MG63 (cell line): Measurements from ENCODE around the gene LMLN. TPM values are rescaled to one million over a fixed set of nuclear protein-coding genes. Genes with fewer than 3 reads are reported as not detected.
A peak's percentile ranks its signal among the peaks of the same experiment; 100 is the strongest.
"Not testable (repeated sequence)": the region's sequence is repeated elsewhere in the genome, so short reads cannot be mapped to it uniquely, and the experiment has no call there.

ENCODE experiments used
- DNase-seq: peaks from one replicate; pipeline ENCODE4 v3.0.0-alpha.2; 2020
- H3K27me3 ChIP-seq: fragments of 250-450 bp; sonication (Bioruptor Pico); 2 replicates; pipeline ENCODE4 v1.5.1; 2020; ENCODE audit warnings: mild to moderate bottlenecking, moderate library complexity
- H3K36me3 ChIP-seq: fragments of 250-450 bp; sonication (Bioruptor Pico); 2 replicates; pipeline ENCODE4 v1.5.1; 2020; ENCODE audit warnings: mild to moderate bottlenecking, moderate library complexity
- H3K4me3 ChIP-seq: fragments of 250-450 bp; sonication (Bioruptor Pico); 2 replicates; pipeline ENCODE4 v1.5.1; 2020; ENCODE audit warnings: mild to moderate bottlenecking, moderate library complexity
- H3K9me3 ChIP-seq: fragments of 250-450 bp; sonication (Bioruptor Pico); 2 replicates; pipeline ENCODE4 v1.5.1; 2020; ENCODE audit warnings: mild to moderate bottlenecking, moderate library complexity
- total RNA-seq: library from RNA; depleted of rRNA; stranded (reverse); fragments of >200 nt; shearing (Covaris generic); gene quantifications from 2 replicates; pipeline ENCODE4 v1.2.3, GENCODE V29; 2014; ENCODE audit warnings: low replicate concordance

Gene LMLN
- total RNA-seq, 1 experiment from 2014 or later, result 3.5 TPM

DNA sequence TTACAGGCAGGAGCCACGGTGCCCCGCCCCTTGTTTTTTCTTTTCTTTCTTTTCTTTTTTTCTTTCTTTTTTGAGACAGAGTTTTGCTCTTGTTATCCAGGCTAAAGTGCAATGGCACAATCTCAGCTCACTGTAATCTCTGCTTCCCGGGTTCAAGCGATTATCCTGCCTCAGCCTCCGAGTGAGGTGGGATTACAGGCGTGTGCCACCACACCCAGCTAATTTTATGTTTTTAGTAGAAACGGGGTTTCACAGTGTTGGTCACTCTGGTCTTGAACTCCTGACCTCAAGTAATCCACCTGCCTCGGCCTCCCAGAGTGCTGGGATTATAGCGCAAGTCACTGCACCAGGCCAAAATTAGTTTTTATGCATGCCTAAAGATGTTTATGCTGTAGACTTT is 7.6 kb upstream of the LMLN start:
- DNase-seq, result no peak
- Histone ChIP-seq H3K9me3 (peaks cover 2% of the 10 kb centered on the region; the same call in 1 of the 2 replicates), H3K27me3 (no peaks in the 10 kb centered on the region), H3K4me3 (peak overlapping the region; percentile 100), H3K36me3 (peaks cover 68% of the 10 kb centered on the region)

DNA sequence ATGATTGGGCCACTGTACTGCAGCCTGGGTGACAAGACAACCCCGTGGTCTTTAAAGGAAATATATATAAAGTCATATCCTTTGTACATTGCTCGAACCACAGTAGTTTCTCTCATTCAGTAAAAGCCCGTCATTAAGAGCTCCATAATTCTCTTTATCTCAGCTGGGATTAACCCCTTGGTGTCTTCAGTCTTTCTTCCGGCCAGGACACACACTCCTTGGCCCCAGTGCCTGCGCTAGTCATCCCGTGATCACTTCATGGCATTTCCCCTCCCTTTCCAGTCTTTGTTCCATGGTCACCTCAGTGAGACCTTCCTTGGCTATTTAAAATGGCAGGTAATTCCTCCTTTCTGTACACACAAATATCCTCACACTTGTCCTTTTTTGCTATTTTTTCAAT is 6.7 kb upstream of the LMLN start:
- Histone ChIP-seq H3K36me3 (peaks cover 68% of the 10 kb centered on the region), H3K27me3 (no peaks in the 10 kb centered on the region), H3K4me3 (peak overlapping the region; percentile 100; the same call in 1 of the 2 replicates)

DNA sequence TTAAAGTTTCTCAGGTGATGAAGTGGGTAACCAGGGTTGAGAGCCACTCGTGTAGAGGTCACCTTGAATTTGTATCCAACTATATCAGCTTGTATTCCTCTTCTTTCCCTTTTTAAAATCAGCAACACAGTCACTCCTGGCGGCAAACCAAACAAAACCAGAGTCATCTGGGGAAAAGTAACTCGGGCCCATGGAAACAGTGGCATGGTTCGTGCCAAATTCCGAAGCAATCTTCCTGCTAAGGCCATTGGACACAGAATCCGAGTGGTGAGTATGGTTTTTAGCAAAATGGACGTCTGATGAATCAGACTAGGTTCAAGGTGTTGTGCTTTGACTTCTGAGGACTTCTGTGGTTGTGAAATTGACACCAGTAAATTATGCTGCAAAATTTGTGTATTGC is 6.1 kb upstream of the LMLN start:
- peak; percentile 44 for DNase-seq
- peak overlapping the region; percentile 9; the same call in 1 of the 2 replicates for H3K4me3 ChIP-seq
- peaks cover 2% of the 10 kb centered on the region; the same call in 1 of the 2 replicates for H3K9me3 ChIP-seq
- H3K36me3 ChIP-seq, result peaks cover 68% of the 10 kb centered on the region
- H3K27me3 ChIP-seq, result no peaks in the 10 kb centered on the region

More for the DNA sequence above, 6.7 kb upstream of the LMLN start:
- no peak for DNase-seq
- H3K9me3 ChIP-seq, result peaks cover 2% of the 10 kb centered on the region; the same call in 1 of the 2 replicates

DNA sequence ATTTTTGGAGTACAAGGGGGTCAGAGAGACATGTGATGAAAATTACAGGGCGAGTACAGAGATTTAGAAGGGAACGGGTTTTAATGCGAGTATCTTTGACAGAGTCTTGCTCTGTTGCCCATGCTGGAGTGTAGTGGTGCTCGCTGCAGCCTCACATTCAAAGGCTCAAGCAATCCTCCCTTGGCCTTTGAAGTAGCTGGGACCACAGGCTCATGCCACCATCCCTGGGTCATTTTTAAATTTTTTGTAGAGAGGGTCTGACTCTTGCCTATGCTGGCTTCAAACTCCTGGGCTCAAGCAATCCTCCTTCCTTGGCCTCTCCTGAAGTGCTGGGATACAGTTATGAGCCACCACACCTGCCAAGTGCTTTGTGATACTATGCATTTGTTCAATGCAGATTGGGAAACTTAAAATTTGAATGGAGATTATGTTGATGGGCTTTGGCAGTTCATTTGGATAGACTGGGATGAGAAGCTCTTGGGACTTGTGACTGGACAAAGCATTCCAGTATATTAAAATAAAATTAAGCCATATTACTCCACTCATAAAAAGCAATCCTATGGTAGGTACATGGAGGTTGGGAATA is 4.0 kb upstream of the LMLN start:
- no peaks in the 10 kb centered on the region for H3K9me3 ChIP-seq
- H3K27me3 ChIP-seq, result no peaks in the 10 kb centered on the region
- no peak for DNase-seq
- peaks cover 60% of the 10 kb centered on the region for H3K36me3 ChIP-seq
- no peak overlapping the region for H3K4me3 ChIP-seq

DNA sequence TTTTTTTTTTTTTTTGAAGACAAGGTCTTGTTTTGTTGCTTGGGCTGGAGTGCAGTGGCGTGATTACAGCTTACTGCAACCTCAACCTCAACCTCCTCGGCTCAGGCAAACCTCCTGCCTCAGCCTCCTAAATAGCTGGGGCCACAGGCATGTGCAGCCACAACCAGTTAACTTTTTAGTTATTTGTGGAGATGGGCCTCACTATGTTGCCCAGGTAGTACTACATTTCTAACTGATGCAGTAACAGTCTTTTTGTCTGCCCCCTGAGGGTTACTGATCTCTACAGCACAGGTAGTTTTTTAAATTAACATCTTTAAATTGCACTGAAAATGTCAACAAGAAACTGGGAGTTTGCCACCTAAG is 3.4 kb upstream of the LMLN start:
- Histone ChIP-seq H3K27me3 (no peaks in the 10 kb centered on the region), H3K9me3 (no peaks in the 10 kb centered on the region), H3K36me3 (peaks cover 54% of the 10 kb centered on the region), H3K4me3 (no peak overlapping the region)
- DNase-seq, result no peak

DNA sequence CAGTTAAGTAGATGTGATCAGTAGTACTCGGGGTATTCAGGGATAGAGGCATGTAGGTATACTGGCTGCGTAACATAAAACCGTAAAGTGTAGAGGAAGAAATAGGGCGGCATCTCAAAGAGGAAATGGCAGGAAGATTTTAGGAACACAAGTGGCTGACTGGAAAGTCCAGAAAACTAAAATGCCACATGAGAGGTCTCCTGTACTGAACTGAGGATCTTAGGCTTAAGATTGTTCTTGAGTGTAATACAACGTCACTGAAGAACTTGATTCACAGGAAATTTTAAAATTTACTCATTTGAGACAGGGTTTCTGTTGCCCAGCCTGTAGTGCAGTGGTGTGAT is 2.3 kb upstream of the LMLN start:
- no peak for DNase-seq
- no peak overlapping the region for H3K4me3 ChIP-seq
- peaks cover 42% of the 10 kb centered on the region for H3K36me3 ChIP-seq
- no peaks in the 10 kb centered on the region for H3K27me3 ChIP-seq
- no peaks in the 10 kb centered on the region for H3K9me3 ChIP-seq

DNA sequence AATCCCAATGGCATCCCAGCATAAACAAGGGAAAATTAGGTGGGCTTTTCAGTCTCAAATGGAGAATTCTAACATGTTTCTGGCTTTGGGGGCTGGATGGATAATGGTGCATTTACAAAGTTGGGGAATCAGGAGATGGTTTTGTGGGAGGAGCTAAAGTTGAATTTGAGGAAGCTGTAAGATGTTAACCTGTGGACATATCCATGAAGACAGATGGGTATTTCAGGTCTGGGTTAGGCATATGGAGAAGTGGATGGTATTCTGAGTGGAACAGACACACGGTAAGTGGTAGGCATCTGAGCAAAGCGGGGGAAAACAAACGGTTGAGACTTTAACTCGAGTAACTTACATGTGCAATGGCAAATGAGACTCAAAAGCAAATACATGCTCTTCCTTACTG is 1.7 kb upstream of the LMLN start:
- Histone ChIP-seq H3K27me3 (no peaks in the 10 kb centered on the region), H3K9me3 (no peaks in the 10 kb centered on the region), H3K36me3 (peaks cover 36% of the 10 kb centered on the region), H3K4me3 (no peak overlapping the region)
- DNase-seq, result no peak

DNA sequence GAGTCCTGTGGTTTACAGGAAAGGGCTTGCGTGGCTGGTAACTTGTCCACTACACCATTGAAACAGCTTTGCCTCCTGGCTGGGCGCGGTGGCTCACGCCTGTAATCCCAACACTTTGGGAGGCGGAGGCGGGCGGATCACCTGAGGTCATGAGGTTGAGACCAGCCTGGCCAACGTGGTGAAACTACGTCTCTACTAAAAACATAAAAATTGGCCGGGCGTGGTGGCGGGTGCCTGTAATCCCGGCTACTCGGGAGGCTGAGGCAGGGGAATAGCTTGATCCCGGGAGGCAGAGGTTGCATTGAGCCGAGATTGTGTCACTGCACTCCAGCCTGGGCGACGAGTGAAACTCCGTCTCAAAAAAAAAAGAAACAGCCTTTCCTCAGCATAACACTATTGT is 1.2 kb upstream of the LMLN start:
- H3K36me3 ChIP-seq, result peaks cover 31% of the 10 kb centered on the region
- not testable (repeated sequence) for DNase-seq, H3K27me3 ChIP-seq, H3K9me3 ChIP-seq
- H3K4me3 ChIP-seq, result peak overlapping the region; percentile 61

DNA sequence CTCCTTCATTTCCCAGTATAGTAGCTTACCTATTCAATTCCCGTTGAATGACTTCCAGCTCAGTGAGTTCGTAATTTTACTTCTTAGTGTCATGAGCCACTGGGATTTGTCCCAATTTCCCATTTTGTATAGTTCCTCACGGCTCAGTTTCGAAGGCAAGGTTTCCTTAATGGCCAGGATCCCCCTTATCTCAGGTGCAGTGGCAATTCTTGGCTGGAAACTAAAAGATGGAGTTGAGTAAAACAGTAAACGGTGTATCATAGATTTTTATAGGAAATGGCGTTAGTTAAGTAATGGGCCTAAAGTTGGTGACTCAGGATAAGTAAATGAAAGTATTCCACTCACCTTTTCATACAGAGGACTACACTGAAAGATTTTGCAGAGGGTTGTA is 522 bp upstream of the LMLN start:
- no peaks in the 10 kb centered on the region for H3K9me3 ChIP-seq
- peak overlapping the region; percentile 61 for H3K4me3 ChIP-seq
- H3K36me3 ChIP-seq, result peaks cover 25% of the 10 kb centered on the region

DNA sequence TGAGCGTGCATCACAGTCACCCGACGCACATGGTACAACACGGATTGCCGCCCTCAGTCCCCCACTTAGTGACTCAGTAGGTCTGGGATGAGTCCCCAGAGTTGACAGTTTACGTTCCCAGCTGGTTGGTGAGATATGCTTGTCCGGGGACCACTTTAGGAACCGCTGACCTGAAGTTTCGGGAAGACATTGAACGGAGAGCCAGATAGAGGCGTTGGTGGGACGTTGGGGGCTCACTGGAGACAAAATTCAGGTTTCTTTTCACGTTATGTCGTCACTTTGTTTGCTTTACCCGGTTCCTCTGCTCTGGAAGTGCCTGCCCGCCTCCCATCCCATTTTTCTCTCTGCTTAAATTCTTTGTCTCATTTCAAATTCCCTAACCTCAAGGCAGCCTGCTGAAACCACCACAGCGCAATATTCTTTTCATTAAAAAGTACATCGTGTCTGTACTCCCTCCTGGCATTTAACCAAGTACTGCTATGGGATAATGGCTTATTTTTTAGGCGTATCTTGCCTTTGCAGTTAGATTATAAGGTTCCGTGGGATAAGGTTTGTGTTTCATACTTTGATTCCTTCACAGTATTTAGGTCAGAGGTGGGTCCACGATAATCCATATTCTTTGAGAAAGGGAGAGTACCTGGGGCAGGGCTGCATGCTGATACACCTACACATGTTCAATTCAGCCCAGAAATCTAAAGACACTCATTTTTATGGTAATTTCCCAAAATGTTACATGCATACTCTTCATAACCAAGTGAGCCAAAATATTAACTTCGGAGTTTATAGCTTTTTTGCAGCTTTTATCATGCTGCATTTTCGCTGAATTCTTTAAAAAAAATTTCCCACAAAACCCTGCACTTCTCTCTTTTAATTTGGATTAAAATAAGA is 921 bp downstream of the LMLN start:
- Histone ChIP-seq H3K36me3 (peaks cover 10% of the 10 kb centered on the region), H3K27me3 (no peaks in the 10 kb centered on the region), H3K4me3 (peak overlapping the region; percentile 61), H3K9me3 (peaks cover under 1% of the 10 kb centered on the region; the same call in 1 of the 2 replicates)
- DNase-seq, result no peak

More for the DNA sequence above, 522 bp upstream of the LMLN start:
- H3K27me3 ChIP-seq, result no peaks in the 10 kb centered on the region
- DNase-seq, result no peak

DNA sequence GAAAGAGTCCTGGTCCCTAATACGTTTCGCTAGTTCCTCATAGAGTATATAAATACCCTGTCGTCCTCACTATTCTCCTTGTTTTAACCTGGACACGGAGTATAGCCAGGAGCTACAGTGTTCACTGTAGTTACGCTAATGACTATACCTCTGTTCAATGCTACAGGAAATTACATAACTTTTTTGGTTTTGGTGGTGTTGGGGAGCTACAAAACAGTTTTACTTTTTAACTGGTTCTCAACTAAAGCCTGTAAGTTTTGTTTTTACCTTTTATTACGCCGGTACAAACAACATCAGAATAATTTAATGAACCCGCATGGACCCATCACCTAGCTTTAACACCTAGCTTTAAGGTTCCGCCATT is 1.5 kb downstream of the LMLN start:
- DNase-seq, result no peak
- no peaks in the 10 kb centered on the region for H3K27me3 ChIP-seq
- peaks cover 4% of the 10 kb centered on the region for H3K36me3 ChIP-seq
- peak overlapping the region; percentile 61 for H3K4me3 ChIP-seq
- peaks cover 4% of the 10 kb centered on the region; the same call in 1 of the 2 replicates for H3K9me3 ChIP-seq

DNA sequence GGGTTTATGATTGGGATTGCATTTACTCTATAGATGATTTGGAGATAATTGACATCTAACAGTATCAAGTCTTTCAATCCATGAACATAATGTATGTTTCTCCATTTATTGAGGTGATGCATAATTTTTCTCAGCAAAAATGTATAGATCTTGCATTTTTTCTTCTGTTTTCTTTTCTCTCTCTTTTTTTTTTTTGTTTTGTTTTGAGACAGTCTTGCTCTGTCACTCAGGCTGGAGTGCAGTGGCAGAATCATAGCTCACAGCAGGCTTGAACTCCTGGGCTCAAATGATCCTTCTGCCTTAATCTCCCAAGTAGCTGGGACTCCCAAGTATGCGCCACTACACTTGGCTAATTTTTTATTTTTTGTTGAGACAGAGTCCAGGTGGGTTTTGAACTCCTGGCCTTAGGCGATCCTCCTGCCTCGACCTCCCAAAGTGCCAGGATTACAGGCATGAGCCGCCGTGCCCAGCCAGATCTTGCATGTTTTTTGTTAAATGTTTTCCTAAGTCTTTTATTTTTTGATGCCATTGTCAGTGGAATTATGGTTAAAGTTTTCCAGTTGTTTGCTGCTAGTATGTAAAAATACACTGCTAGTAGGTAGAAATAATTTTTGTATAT is 3.1 kb downstream of the LMLN start:
- no peaks in the 10 kb centered on the region; the same call in 1 of the 2 replicates for H3K36me3 ChIP-seq
- no peak for DNase-seq
- no peak overlapping the region for H3K4me3 ChIP-seq
- no peaks in the 10 kb centered on the region for H3K27me3 ChIP-seq
- peaks cover 9% of the 10 kb centered on the region for H3K9me3 ChIP-seq

DNA sequence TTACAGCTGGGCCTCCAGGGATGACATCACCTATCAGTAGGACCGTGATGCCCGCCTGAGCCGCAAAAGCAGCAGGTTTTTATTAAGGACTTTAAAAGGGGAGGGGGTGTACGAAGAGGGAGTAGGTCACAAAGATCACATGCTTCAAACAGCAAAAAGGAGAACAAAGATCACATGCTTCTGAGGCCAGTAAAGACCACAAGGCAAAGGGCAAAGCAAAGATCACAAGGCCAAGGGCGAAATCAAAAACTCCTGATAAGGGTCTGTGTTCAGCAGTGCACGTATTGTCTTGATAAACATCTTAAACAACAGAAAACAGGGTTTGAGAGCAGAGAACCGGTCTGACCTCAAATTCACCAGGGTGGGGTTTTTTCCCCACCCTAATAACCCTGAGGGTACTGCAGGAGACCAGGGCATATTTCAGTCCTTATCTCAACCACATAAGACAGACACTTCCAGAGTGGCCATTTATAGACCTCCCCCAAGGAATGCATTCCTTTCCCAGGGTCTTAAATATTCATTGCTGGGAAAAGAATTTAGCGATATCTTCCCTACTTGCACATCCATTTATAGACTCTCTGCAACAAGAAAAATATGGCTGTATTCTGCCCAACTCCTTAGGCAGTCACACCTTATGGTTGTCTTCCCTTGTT is 7.4 kb downstream of the LMLN start:
- H3K4me3 ChIP-seq, DNase-seq, H3K27me3 ChIP-seq, H3K36me3 ChIP-seq: not testable (repeated sequence)
- H3K9me3 ChIP-seq, result peaks cover 14% of the 10 kb centered on the region

DNA sequence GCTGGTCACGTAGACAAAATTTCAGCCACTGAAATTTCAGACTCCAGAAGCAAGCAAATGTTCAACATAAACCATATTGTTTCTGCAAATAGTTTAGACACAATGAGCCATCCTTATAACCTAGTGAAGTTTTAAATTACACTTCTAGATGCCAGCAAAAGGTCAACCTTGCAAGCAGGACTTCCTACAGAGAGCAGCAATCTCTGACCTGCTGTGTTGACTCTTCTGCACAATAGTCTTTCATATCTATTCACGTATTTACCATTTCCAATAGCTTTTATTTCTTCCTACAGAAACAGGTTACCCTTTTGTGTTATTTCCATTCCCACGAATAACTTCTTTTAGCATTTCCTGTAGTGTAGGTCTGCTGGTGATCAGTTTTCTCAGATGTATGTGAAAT is 10.6 kb downstream of the LMLN start:
- Histone ChIP-seq H3K27me3 (no peaks in the 10 kb centered on the region), H3K9me3 (peaks cover 16% of the 10 kb centered on the region), H3K4me3 (no peak overlapping the region), H3K36me3 (no peaks in the 10 kb centered on the region; the same call in 1 of the 2 replicates)
- DNase-seq, result no peak

DNA sequence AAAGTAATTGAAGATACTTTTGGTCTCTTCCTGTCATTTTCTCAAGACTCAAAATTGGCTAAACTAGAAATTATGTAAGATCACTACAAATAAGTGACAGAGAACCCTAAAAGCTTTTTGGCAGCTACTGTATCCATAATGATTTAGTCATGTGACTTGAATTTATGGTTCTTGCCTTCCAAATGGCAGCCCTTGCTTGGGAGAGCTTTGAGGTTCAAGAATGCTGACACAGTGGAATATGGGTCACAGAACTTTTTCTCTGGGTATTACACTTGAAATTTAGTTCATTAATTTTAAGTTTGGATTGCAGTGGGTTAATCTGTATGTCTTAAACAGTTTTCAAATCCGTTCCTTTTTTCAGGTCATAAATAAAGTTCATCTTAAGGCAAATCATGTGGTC is 14.0 kb downstream of the LMLN start:
- H3K36me3 ChIP-seq, result no peaks in the 10 kb centered on the region; the same call in none of the 2 replicates
- no peaks in the 10 kb centered on the region for H3K27me3 ChIP-seq
- no peak overlapping the region for H3K4me3 ChIP-seq
- no peak for DNase-seq
- peaks cover 6% of the 10 kb centered on the region; the same call in 1 of the 2 replicates for H3K9me3 ChIP-seq

DNA sequence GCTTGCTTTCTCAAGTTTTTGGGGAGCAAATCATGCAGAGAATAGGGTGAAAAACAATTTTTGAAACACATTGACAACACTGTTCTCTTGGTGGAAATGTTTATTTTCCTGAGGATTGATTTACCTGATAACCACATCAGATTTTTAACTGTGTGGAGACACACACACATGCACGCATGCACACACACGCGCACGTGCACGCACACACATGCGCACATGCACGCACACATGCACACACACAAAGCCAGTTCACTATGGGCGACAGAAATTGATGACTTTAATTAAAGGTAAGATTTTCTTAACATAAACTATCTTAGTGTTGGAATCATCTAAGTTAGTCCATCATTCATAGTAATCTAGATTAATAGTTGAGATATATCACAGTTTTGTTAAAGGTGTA is 15.3 kb downstream of the LMLN start:
- Histone ChIP-seq H3K36me3 (no peaks in the 10 kb centered on the region; the same call in none of the 2 replicates), H3K27me3 (no peaks in the 10 kb centered on the region), H3K4me3 (no peak overlapping the region), H3K9me3 (peaks cover 6% of the 10 kb centered on the region; the same call in 1 of the 2 replicates)
- no peak for DNase-seq

DNA sequence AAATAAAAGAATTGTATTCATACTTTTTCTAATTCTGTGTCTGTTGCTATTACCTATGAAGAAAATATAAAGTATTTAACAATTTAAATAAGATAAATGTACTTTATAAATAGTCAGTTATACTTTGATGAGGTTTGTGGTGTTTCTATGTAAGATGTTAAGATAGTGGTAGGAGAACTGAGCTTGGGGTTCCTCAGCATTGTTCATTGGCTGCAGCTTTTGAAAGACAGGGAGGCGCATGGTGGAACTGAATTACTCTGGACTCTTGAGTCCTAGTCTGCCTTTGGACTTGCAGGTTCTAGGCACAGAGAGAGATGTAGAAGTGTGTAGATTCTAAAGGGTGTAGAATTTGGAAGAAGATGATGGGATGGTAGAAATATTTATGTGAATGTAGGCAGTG is 23.1 kb downstream of the LMLN start:
- Histone ChIP-seq H3K4me3 (no peak overlapping the region), H3K9me3 (no peaks in the 10 kb centered on the region), H3K27me3 (no peaks in the 10 kb centered on the region), H3K36me3 (no peaks in the 10 kb centered on the region)
- no peak for DNase-seq
